ENCODE data around the gene MYOM3. TPM values are rescaled to one million over a fixed set of nuclear protein-coding genes. Genes with fewer than 3 reads are reported as not detected.

MYOM3 gene
- total RNA-seq, 1 donor from 2014 or later: 0.25 TPM

- no peak overlapping the region for H3K4me3 ChIP-seq
- H3K27ac ChIP-seq: no peak overlapping the region
- TF ChIP-seq CTCF (IDR thresholded peaks at IDR 0.05): peak; percentile 55 to 83 (median 60)
- no peak for TF ChIP-seq POLR2A (IDR thresholded peaks at IDR 0.05)
- DNase-seq (ENCODE audit: extremely low spot score in 2 of 2): no peak
- H3K4me1 ChIP-seq: peaks cover 8% of the 10 kb centered on the region
- no peaks in the 10 kb centered on the region for H3K9me3 ChIP-seq
- H3K36me3 ChIP-seq: no peaks in the 10 kb centered on the region
- no peaks in the 10 kb centered on the region for H3K27me3 ChIP-seq
- intact Hi-C loops (cut with DNase I): no loop called here
Measured at GRCh38 chr1:24070821-24071393, 41.0 kb downstream of the MYOM3 start.

- no peak for DNase-seq (ENCODE audit: extremely low spot score in 2 of 2)
- no peaks in the 10 kb centered on the region for H3K27me3 ChIP-seq
- no peak for TF ChIP-seq CTCF (IDR thresholded peaks at IDR 0.05)
- no peak for TF ChIP-seq POLR2A (IDR thresholded peaks at IDR 0.05)
- no peak for TF ChIP-seq POLR2AphosphoS5 (IDR thresholded peaks at IDR 0.05; ENCODE audit: insufficient read depth in 1 of 2, low read depth in 1 of 2)
- H3K27ac ChIP-seq: no peak overlapping the region
- intact Hi-C loops (cut with DNase I): no loop called here
- H3K36me3 ChIP-seq: no peaks in the 10 kb centered on the region
- H3K4me1 ChIP-seq: peaks cover 8% of the 10 kb centered on the region
- H3K9me3 ChIP-seq: no peaks in the 10 kb centered on the region
- H3K4me3 ChIP-seq: no peak overlapping the region
Measured at GRCh38 chr1:24069817-24070216, 42.1 kb downstream of the MYOM3 start.

- TF ChIP-seq POLR2A (IDR thresholded peaks at IDR 0.05) (no peak), CTCF (IDR thresholded peaks at IDR 0.05) (no peak), POLR2AphosphoS5 (IDR thresholded peaks at IDR 0.05; ENCODE audit: insufficient read depth in 1 of 2, low read depth in 1 of 2) (no peak)
- Histone ChIP-seq H3K27me3 (no peaks in the 10 kb centered on the region), H3K4me1 (peaks cover 8% of the 10 kb centered on the region), H3K27ac (no peak overlapping the region), H3K4me3 (no peak overlapping the region), H3K9me3 (no peaks in the 10 kb centered on the region), H3K36me3 (no peaks in the 10 kb centered on the region)
- intact Hi-C loops (cut with DNase I): no loop called here
- DNase-seq (ENCODE audit: extremely low spot score in 2 of 2): no peak
Measured at GRCh38 chr1:24067978-24068377, 44.0 kb downstream of the MYOM3 start.

- H3K36me3 ChIP-seq: no peaks in the 10 kb centered on the region
- H3K9me3 ChIP-seq: no peaks in the 10 kb centered on the region
- no peak overlapping the region for H3K27ac ChIP-seq
- TF ChIP-seq POLR2AphosphoS5 (IDR thresholded peaks at IDR 0.05; ENCODE audit: insufficient read depth in 1 of 2, low read depth in 1 of 2) (no peak), POLR2A (IDR thresholded peaks at IDR 0.05) (no peak)
- no peaks in the 10 kb centered on the region for H3K27me3 ChIP-seq
- H3K4me3 ChIP-seq: no peak overlapping the region
- no peaks in the 10 kb centered on the region for H3K4me1 ChIP-seq
- intact Hi-C loops (cut with DNase I): no loop called here
- DNase-seq (ENCODE audit: extremely low spot score in 2 of 2): no peak
Measured at GRCh38 chr1:24065304-24065703, 46.6 kb downstream of the MYOM3 start.

GRCh38 chr1:24062221-24062620 lies 49.7 kb downstream of the MYOM3 start:
- Histone ChIP-seq H3K9me3 (no peaks in the 10 kb centered on the region), H3K4me1 (no peaks in the 10 kb centered on the region), H3K4me3 (no peak overlapping the region), H3K36me3 (no peaks in the 10 kb centered on the region), H3K27me3 (no peaks in the 10 kb centered on the region), H3K27ac (no peak overlapping the region)
- TF ChIP-seq CTCF (IDR thresholded peaks at IDR 0.05) (no peak), POLR2A (IDR thresholded peaks at IDR 0.05) (no peak), POLR2AphosphoS5 (IDR thresholded peaks at IDR 0.05; ENCODE audit: insufficient read depth in 1 of 2, low read depth in 1 of 2) (no peak)
- DNase-seq (ENCODE audit: extremely low spot score in 2 of 2): no peak
- intact Hi-C loops (cut with DNase I): no loop called here

Data from vagina (tissue), 2 donors.